Adrenal gland (tissue), 12 donors: ENCODE measurements around the gene CORO1A. TPM values are rescaled to one million over a fixed set of nuclear protein-coding genes. Genes with fewer than 3 reads are reported as not detected.
A peak's percentile ranks its signal among the peaks of the same experiment; 100 is the strongest.
"Not testable (repeated sequence)": the region's sequence is repeated elsewhere in the genome, so short reads cannot be mapped to it uniquely, and the experiment has no call there.

ENCODE experiments used
- DNase-seq, 7 donors: peaks; one replicate each; pipeline ENCODE4 v3.0.0-alpha.2; 2019 to 2020
- H3K27ac ChIP-seq, 5 donors: fragments of 200-600 bp; sonication (generic) in 4 of 5; 1 replicate in 3 of 5; 2 replicates in 2 of 5; pipeline versions ENCODE4 v1.5.1 to v1.8.0; 2016 to 2020; ENCODE audit warnings: mild to moderate bottlenecking in 1 of 5
- H3K27me3 ChIP-seq: fragments of 200-600 bp; 2 replicates; pipeline ENCODE4 v1.8.0; 2021
- H3K36me3 ChIP-seq, 2 donors: fragments of 200-600 bp; replicated peaks in 1 of 2; 1 replicate in 1 of 2; 2 replicates in 1 of 2; pipeline versions ENCODE4 v1.5.1 to v1.8.0; 2018 to 2022
- H3K4me1 ChIP-seq, 2 donors: fragments of 200-600 bp; replicated peaks in 1 of 2; 1 replicate in 1 of 2; 2 replicates in 1 of 2; pipeline versions ENCODE4 v1.5.1 to v1.8.0; 2018 to 2021
- H3K4me3 ChIP-seq, 4 donors: fragments of 200-600 bp; sonication (generic) in 3 of 4; one replicate each; pipeline ENCODE4 v1.5.1; 2016 to 2018
- H3K9me3 ChIP-seq, 3 donors: fragments of 200-600 bp; sonication (generic) in 1 of 3; replicated peaks in 1 of 3; 1 replicate in 2 of 3; 2 replicates in 1 of 3; pipeline versions ENCODE4 v1.5.1 to v1.8.0; 2016 to 2021
- CTCF ChIP-seq, 6 experiments: fragments of 450-650 bp in 4 of 6; fragments of 200-600 bp in 2 of 6; sonication (generic) in 1 of 6; IDR thresholded peaks; 1 replicate in 5 of 6; 2 replicates in 1 of 6; pipeline versions ENCODE4 v1.5.1 to v1.8.0; 2016 to 2021; ENCODE audit warnings: antibody characterized with exemption in 6 of 6, mild to moderate bottlenecking in 2 of 6, moderate library complexity in 1 of 6
- POLR2A ChIP-seq, 2 donors: fragments of 450-650 bp; IDR thresholded peaks; one replicate each; pipeline ENCODE4 v1.6.1; 2017; ENCODE audit warnings: antibody characterized with exemption in 2 of 2, mild to moderate bottlenecking in 2 of 2, moderate library complexity in 1 of 2
- WGBS, 4 donors: extraction: QIAGEN DNeasy Blood & Tissue Kit in 2 of 4; methylation state at CpG; one replicate each; pipeline versions ENCODE4 v1.1.5 to v1.1.7; 2013 to 2017; 5-methylcytosine and 5-hydroxymethylcytosine counted together
- intact Hi-C, 2 donors: fragments of 100-400 bp; cut with DNase I; formaldehyde crosslinking; loops; one replicate each; pipeline versions ENCODE4 v1.14.1 to v1.15.0; 2022 to 2023
- polyA plus RNA-seq, 3 donors: library from polyadenylated mRNA; stranded (reverse); fragments of 200-250 nt in 2 of 3; fragments of 350-450 nt in 1 of 3; fragmentation: Illumina TruSeq in 1 of 3; extraction: RNeasy Lipid Tissue Mini Kit (QIAGEN cat#74804) in 1 of 3; gene quantifications; one replicate each; pipeline ENCODE4 v1.2.3, GENCODE V29; 2013 to 2014
- total RNA-seq, 9 donors: library from RNA; depleted of rRNA in 4 of 9; stranded (reverse); fragments of >200 nt in 4 of 9; fragments of 120-200 nt in 1 of 9; fragmentation: NEBNext Ultra II Directional in 1 of 9; extraction: Animal tissue kit (Norgen Biotek cat#: 25700) in 1 of 9; gene quantifications; one replicate each; pipeline versions ENCODE4 v1.1.0 to v1.2.4, GENCODE V29; 2013 to 2023
- donor health status: healthy with polysubstance abuse.
- donor health status: Bipolar disorder and iron deficiency.
- donor health status: DM: yes; HTN: yes; CAD: no.
- donor health status: DM: no; HTN: no; CAD: no.
- donor health status: DM: no; HTN: no; CAD: no.
- donor health status: DM: yes; HTN: yes; CAD: no.

The CORO1A gene
- total and polyA plus RNA-seq, 12 donors: 3.3 to 87.7 (median 42.1) TPM

GRCh38 chr16:30186782-30187555, 3.6 kb downstream of the CORO1A start:
- Histone ChIP-seq H3K4me3 (no peak overlapping the region), H3K36me3 (peaks cover 0 to 4% of the 10 kb centered on the region in 2 donors), H3K9me3 (no peaks in the 10 kb centered on the region), H3K4me1 (peaks cover 0 to 3% of the 10 kb centered on the region in 2 donors), H3K27ac (peak overlapping the region in 1 of 5 donors; percentile 80), H3K27me3 (no peaks in the 10 kb centered on the region)
- 51 to 59% (median 57%) methylated on average over 21 to 36 of the region's 36 CpGs for WGBS, 4 donors
- peak; percentile 51 to 80 (median 68) for DNase-seq
- no peak for TF ChIP-seq POLR2A (IDR thresholded peaks at IDR 0.05)
- TF ChIP-seq CTCF (IDR thresholded peaks at IDR 0.05): peak; percentile 34 to 63 (median 54)
- intact Hi-C loops: loop anchor here in 1 of 2 donors (10.0 kb wide), 1 partner anchor 62 kb away; the partner anchor contains the start of gene MAPK3

- H3K27ac ChIP-seq: no peak overlapping the region
- no peak for TF ChIP-seq CTCF (IDR thresholded peaks at IDR 0.05)
- no peak for TF ChIP-seq POLR2A (IDR thresholded peaks at IDR 0.05)
Measured at GRCh38 chr16:30187556-30187865, 4.1 kb downstream of the CORO1A start.

GRCh38 chr16:30187971-30188561, 4.7 kb downstream of the CORO1A start:
- no peak overlapping the region for H3K4me3 ChIP-seq
- H3K27ac ChIP-seq: no peak overlapping the region
- TF ChIP-seq CTCF (IDR thresholded peaks at IDR 0.05) (no peak), POLR2A (IDR thresholded peaks at IDR 0.05) (no peak)
- peaks cover 0 to 3% of the 10 kb centered on the region in 2 donors for H3K4me1 ChIP-seq
- no peaks in the 10 kb centered on the region for H3K9me3 ChIP-seq
- no peaks in the 10 kb centered on the region for H3K27me3 ChIP-seq
- H3K36me3 ChIP-seq: peaks cover 0 to 4% of the 10 kb centered on the region in 2 donors
- intact Hi-C loops: loop anchor here in 1 of 2 donors (10.0 kb wide), 1 partner anchor 63 kb away; the partner anchor contains the start of gene MAPK3
- 91 to 92% (median 91%) methylated on average over 13 to 23 of the region's 23 CpGs for WGBS, 4 donors
- DNase-seq: peak in 3 of 7 donors; percentile 17 to 54 (median 26)

More at GRCh38 chr16:30187556-30187865, 4.1 kb downstream of the CORO1A start:
- 72 to 82% (median 72%) methylated on average over 3 to 9 of the region's 9 CpGs; no CpG with 5 or more reads in 1 of the 4 donors for WGBS, 4 donors
- Histone ChIP-seq H3K4me3 (no peak overlapping the region), H3K9me3 (no peaks in the 10 kb centered on the region), H3K36me3 (peaks cover 0 to 4% of the 10 kb centered on the region in 2 donors), H3K4me1 (peaks cover 0 to 3% of the 10 kb centered on the region in 2 donors), H3K27me3 (no peaks in the 10 kb centered on the region)
- DNase-seq: no peak
- intact Hi-C loops: loop anchor here in 1 of 2 donors (10.0 kb wide), 1 partner anchor 63 kb away; the partner anchor contains the start of gene MAPK3

GRCh38 chr16:30191158-30191557, 7.8 kb downstream of the CORO1A start:
- 94 to 100% (median 96%) methylated on average over 4 to 6 of the region's 12 CpGs for WGBS, 4 donors
- DNase-seq: not testable (repeated sequence)

GRCh38 chr16:30193098-30193497, 9.7 kb downstream of the CORO1A start:
- H3K27ac ChIP-seq, H3K4me3 ChIP-seq, DNase-seq, intact Hi-C loops, H3K36me3 ChIP-seq, H3K4me1 ChIP-seq, H3K27me3 ChIP-seq, H3K9me3 ChIP-seq: not testable (repeated sequence)
- WGBS, 4 donors: no CpG with 5 or more reads among the region's 21 CpGs

More at GRCh38 chr16:30191158-30191557, 7.8 kb downstream of the CORO1A start:
- H3K36me3 ChIP-seq, H3K9me3 ChIP-seq, H3K4me3 ChIP-seq, intact Hi-C loops, H3K27ac ChIP-seq, H3K27me3 ChIP-seq, H3K4me1 ChIP-seq: not testable (repeated sequence)

GRCh38 chr16:30193615-30194014, 10.2 kb downstream of the CORO1A start, which contains the start of the genes BOLA2B and SLX1A:
Gene BOLA2B (minus strand): TSS chr16:30193666. CDS start chr16:30193595, 71 bp downstream.
Gene SLX1A (plus strand): TSS chr16:30193875. CDS start chr16:30194085, 210 bp downstream.
- H3K36me3 ChIP-seq, DNase-seq, H3K27me3 ChIP-seq, intact Hi-C loops, H3K4me1 ChIP-seq, H3K9me3 ChIP-seq: not testable (repeated sequence)
- no CpG with 5 or more reads among the region's 34 CpGs for WGBS, 4 donors
- Histone ChIP-seq H3K4me3 (peak within 1 kb of the TSS in 1 of 4 donors; percentile 48), H3K27ac (peak within 1 kb of the TSS in 1 of 5 donors; percentile 40)

- H3K36me3 ChIP-seq, intact Hi-C loops, H3K4me1 ChIP-seq, H3K9me3 ChIP-seq, H3K27me3 ChIP-seq: not testable (repeated sequence)
- DNase-seq: peak in 3 of 7 donors; percentile 8 to 51 (median 27)
- WGBS, 4 donors: 2 to 7% (median 2%) methylated on average over 11 to 18 of the region's 60 CpGs; no CpG with 5 or more reads in 1 of the 4 donors
- H3K4me3 ChIP-seq: peak overlapping the region in 1 of 4 donors; percentile 48
- peak overlapping the region in 1 of 5 donors; percentile 40 for H3K27ac ChIP-seq
Measured at GRCh38 chr16:30194172-30194925, 10.9 kb downstream of the CORO1A start.
